ENCODE measurements around the gene C20orf96.

DNA sequence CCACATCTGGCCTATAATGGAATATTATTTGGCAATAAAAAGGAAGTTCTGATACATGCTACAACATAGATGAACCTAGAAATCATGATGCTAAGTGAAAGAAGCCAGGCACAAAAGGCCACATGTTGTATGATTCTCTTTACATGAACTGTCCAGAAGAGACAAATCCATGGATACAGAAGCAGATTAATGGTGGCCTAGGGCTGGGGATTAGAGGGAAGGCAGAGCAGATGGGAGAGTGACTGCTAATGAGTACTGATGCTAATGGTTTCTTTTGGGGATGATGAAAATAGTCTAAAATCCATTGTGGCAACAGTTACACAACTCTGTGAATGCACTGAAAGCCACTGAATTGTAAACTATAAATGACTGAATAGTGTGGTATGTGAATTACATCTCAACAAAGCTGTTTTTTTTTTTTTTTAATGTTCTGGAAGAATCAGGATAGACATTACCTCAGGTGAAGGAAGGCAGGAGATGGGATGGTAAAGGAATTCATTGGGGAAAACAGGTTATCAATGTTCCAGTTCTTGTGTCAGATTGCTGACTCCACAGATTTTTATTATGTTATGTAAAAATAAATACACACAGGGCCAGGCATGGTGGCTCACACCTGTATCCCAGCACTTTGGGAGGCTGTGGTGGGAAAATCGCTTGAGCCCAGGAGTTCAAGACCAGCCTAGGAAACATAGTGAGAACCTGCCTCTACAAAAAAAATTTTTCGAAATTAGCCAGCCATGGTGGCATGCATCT is 25.9 kb upstream of the C20orf96 start:
- TF ChIP-seq, protein P1, sequence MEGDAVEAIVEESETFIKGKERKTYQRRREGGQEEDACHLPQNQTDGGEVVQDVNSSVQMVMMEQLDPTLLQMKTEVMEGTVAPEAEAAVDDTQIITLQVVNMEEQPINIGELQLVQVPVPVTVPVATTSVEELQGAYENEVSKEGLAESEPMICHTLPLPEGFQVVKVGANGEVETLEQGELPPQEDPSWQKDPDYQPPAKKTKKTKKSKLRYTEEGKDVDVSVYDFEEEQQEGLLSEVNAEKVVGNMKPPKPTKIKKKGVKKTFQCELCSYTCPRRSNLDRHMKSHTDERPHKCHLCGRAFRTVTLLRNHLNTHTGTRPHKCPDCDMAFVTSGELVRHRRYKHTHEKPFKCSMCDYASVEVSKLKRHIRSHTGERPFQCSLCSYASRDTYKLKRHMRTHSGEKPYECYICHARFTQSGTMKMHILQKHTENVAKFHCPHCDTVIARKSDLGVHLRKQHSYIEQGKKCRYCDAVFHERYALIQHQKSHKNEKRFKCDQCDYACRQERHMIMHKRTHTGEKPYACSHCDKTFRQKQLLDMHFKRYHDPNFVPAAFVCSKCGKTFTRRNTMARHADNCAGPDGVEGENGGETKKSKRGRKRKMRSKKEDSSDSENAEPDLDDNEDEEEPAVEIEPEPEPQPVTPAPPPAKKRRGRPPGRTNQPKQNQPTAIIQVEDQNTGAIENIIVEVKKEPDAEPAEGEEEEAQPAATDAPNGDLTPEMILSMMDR (IDR thresholded peaks at IDR 0.05; ENCODE audit: borderline replicate concordance, extremely low read depth, low read length, poor library complexity, severe bottlenecking), result no peak
- no peak for TF ChIP-seq EZH2 (IDR thresholded peaks at IDR 0.05; ENCODE audit: borderline replicate concordance, low read depth, low read length, severe bottlenecking)

Data from DND-41 (cell line).